Tibial nerve (tissue), 4 donors: ENCODE data around the gene SPTA1.

ENCODE experiments used
- EP300 ChIP-seq, 2 donors: sonication (generic); formaldehyde crosslinking; IDR thresholded peaks; one replicate each; pipeline ENCODE4 v1.6.1; 2017; ENCODE audit warnings: antibody characterized with exemption in 2 of 2, mild to moderate bottlenecking in 1 of 2
- TF ChIP-seq, protein P1 (sequence below), 5 experiments: fragments of 200-600 bp in 3 of 5; fragments of 450-650 bp in 2 of 5; sonication (generic) in 3 of 5; IDR thresholded peaks; one replicate each; pipeline ENCODE4 v1.5.1; 2016 to 2019; ENCODE audit warnings: antibody characterized with exemption in 5 of 5, mild to moderate bottlenecking in 3 of 5, moderate library complexity in 2 of 5

DNA sequence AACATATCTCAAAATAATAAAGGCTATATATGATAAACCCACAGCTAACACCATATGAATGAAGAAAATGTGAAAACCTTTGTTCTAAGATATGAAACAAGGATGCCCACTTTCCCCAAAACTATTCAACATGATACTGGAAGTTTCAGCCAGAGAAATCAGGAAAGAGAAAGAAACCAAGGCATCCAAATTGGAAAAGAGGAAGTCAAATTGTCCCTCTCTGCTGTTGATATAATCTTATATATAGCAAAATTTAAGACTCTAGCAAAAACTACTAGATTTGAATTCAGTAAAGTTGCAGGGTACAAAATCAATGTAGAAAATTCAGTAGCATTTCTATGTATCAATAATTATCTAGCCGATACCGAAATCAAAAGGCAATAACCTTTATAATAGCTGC, 85.8 kb downstream of the SPTA1 start:
- TF ChIP-seq, protein P1, sequence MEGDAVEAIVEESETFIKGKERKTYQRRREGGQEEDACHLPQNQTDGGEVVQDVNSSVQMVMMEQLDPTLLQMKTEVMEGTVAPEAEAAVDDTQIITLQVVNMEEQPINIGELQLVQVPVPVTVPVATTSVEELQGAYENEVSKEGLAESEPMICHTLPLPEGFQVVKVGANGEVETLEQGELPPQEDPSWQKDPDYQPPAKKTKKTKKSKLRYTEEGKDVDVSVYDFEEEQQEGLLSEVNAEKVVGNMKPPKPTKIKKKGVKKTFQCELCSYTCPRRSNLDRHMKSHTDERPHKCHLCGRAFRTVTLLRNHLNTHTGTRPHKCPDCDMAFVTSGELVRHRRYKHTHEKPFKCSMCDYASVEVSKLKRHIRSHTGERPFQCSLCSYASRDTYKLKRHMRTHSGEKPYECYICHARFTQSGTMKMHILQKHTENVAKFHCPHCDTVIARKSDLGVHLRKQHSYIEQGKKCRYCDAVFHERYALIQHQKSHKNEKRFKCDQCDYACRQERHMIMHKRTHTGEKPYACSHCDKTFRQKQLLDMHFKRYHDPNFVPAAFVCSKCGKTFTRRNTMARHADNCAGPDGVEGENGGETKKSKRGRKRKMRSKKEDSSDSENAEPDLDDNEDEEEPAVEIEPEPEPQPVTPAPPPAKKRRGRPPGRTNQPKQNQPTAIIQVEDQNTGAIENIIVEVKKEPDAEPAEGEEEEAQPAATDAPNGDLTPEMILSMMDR (IDR thresholded peaks at IDR 0.05): no peak
- no peak for TF ChIP-seq EP300 (IDR thresholded peaks at IDR 0.05)
